Stimulated activated CD8-positive, alpha-beta memory T cell treated with anti-CD3 and anti-CD28 coated beads, Interleukin-4, amount 100 ng/mL, for 1 hour (primary cell): ENCODE data around the gene DUOX2.
"Not testable (repeated sequence)": the region's sequence is repeated elsewhere in the genome, so short reads cannot be mapped to it uniquely, and the experiment has no call there.

Experiments used
- DNase-seq, 2 donors: peaks; one replicate each; pipeline ENCODE4 v3.0.0-alpha.2; 2020; ENCODE audit warnings: low read depth in 2 of 2, low spot score in 1 of 2

DUOX2 gene

DNA sequence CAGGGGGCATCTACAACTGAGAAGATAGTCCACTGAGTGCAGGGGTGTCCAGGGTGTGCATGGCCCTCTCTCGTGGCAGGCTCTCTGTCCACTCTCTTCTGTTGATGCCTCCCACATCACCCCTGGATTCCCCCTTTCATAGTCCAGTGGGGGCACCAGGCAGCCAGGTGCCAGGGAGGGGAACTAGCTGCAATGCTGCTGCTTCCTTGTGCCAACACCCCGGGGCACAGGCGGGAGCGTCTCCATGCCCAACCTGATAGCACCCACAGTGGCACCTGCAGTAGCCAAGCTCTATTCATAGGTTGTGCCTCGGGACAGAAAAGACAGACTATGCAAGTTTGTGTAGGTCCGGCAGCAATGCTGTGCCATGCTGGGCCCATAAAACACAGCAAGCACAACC lies 11.7 kb downstream of the DUOX2 start:
- no peak for DNase-seq

DNA sequence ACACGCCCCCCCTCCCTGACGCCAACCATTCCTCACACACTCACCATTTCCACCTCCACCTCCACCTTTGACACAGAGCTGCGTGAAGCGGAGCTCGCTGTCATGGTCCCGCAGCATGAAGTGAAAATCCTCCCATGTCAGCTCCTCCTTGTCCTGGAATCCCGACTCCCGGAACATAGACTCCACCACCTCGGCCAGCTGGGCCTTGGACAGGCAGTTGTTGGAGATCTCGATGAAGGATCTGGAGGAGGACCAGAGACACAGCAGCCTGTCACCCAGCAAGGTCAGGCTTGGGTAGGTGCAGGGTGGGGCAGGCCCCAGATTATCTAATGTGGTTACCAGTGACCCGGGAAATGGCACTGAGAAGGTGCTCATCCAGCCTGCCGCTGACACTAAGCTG lies 12.2 kb downstream of the DUOX2 start:
- no peak for DNase-seq

DNA sequence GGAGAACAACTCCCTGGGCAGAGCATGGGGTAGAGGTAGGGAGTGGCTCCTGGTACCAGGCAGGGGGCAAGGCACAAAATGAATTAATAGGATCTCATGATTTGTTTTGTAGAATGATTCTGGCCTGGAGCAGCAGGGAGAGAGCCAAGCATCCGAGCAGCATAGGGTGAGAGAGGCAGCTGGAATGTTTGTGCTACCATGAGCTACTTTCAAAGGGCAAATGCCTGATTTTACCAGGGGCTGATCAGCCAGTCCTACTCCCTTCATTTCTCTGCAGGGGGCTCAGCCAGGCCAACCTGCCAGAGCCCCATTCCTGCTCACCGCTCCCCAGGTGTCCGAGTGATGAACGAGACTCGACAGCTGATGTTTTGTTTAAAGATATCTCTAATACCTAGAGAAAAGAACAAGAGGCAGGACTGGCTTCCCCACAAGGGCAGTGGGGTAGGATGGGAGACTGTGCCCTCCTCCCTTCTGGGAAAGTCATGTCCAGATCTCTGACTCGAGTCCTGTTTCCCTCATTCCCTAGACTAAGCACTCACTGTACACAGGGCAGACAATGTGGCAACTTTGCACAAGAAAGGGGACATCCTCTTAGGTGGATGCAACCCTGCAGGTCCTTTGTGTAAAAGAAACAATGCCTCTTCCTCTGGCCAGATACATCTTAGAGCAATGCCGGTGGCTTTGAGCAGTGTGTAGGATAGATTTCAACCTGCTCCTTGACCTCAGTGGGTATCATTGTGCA lies 12.9 kb downstream of the DUOX2 start:
- DNase-seq = no peak

DNA sequence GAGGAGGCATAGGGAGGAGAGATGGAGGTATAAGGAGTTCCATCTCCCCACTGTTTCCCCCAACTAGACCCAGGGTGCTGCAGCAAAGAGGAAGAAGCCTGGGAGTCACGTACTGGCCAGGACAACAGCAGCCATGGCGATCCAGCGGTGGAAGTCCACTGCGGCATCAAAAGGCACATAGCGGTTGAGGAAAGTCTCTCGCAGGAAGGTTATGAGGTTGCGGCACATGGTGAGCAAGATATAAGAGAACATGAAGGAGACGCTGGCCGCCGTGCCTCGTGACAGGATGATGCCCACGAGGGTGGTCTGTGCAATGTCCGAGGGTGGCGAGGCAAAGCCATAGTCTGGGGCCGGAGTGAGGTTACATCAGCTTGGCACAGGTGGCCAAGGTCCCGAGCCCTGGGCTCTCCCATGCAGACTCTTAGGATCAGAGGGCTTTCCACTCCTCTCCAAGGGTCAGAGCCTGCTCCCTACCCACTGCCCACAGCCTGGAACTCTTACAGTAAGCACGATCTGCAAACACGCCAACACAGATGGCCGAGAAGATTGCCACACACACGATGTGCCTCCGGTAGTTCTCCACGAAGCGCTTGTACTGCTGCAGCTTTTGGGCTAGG lies 14.3 kb downstream of the DUOX2 start:
- DNase-seq = no peak

DNA sequence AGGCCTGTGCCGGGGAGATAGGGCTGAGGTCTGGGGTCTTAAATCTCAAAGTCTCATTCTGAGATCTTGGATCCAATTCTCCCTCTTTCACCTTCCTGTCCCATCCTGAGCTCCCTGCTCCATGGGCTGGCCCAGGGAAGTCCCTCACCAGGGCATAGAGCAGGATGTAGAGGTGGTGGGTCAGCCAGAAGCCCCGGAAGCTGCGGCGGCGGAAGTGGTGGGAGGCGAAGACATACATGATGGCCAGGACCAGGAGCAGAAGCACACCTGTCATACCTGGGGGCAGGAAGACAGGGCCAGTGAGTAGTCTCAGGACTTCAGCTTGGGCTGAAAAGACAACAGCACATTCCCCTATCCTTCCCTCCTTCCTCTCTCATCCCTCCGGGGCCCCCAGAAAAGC lies 16.5 kb downstream of the DUOX2 start:
- DNase-seq = no peak

DNA sequence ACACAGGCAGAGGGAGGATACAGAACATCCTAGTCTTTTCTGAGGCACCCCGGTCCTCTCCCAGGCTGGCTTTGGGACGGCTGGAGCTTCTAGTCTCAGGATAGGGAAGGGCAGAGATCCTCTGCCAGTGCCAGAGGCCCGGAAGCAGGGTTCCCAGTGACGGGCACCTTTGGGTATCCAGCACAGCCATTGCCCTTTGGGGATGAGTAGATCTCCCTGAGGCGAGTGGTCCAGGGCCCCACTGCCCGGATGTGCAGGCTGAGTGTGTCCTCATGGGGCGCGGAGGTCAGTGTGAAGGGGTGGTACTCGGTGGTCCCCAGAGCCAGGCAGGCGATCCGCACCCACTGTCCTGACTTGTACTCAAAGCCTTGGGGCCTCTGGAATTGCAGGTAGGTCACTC lies 18.3 kb downstream of the DUOX2 start:
- DNase-seq = no peak

DNA sequence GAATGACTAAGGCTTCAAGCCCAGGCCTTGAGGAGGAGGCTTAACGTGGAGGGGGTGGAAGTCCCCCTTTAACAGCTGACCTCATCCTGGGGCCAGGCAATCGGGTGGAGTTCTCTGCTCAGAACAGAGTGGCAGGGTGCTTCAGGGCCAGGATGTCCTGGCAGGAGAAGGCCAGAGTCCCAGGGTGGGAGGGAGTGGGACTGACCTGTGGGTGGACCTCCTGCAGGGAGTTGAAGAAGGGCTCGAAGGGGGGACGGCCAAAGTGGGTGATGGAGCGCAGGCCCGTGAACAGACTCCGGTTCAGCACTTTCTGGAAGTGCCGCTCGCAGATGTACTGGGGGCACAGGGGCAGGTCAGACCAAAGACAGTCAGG lies 19.6 kb downstream of the DUOX2 start:
- no peak for DNase-seq

DNA sequence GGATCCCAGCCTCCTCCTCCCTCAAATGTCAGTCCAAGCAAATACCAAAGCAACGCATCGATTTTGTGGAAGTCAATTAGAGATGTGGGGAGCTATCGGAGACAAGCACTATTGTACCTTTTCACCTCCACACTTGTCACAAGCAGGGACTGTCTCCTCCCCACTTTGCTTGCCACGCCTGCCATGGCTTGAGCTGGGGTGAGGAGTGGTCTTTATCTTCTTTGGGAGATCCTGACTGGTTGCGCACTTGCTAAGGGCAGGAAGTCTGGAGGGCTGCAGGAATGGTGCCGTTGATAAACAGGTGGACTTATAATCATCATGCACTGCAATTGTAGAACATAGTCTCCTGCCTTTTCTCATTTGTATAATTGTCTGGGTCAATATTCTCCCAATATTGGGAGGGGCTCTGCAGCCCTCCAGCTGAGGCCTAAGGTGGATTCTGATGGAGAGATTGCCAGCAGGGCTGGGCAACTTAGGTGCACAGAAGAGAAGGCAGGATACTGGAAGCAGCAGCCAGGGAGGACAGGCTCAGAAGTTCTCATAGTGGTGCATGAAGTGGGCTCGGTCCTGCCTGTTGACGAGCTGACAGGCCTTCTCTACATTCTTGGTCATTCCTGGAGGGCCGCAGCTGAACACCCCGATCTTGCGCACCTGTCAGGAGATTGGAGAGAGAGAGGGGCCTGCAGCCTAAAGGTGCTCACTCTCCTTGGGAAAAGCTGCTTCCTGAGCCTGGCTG lies 20.2 kb downstream of the DUOX2 start:
- DNase-seq = no peak

DNA sequence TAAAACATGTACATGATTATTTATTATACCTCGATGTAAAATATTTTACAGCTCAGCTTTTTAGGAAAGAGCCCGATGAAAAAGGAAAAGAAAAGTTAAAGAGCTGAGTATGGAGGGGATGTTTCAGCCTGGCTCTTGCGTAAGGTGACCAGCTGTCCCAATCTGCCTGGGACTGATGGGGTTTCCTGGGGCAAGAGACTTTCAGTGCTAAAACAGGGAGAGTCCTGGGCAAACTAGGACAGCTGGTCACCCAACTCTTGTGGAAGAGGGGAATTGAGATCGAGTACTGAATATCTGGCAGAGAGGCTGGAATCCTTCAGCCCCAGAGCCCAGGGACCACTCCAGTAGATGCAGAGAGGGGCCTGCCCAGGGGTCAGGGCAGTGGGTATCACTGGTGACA lies 21.0 kb downstream of the DUOX2 start:
- DNase-seq = no peak

DNA sequence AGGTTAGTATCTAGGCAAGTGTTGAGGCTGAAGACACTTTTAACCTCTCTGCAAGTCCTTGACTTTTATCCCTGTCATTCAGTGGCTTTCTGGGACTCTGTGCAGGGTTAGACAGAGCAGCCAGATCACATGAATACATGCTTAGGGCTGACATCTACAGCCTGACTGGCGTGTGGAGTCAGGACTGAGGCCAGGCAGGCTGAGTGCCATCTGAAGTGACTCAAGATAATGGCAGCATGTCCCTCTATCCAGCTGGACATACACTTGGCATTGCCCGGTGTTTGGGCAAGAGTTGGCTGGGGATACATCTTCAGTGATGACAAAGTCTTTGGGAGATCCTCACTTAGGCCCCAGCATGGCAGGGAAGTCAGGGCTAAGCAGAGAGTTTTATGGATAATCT lies 22.4 kb downstream of the DUOX2 start:
- no peak for DNase-seq

DNA sequence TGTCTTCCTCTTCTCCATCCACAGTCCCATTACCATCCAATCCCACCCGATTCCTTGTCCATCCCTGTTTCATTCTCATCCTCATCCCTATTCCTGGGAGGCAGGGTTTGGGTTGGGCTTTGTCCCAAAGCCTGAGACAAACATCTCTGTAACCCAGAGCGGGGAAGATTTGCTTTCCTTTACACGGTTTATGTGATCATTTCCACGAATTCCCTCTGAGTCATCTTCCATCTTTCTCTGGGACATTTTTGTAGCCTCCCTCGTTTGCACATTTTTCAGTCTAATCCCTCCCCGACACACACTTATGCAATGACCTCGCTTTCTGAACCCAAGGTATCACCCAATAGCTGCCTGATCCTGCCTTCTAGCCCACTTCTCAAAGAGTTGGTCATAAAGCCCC lies 22.8 kb downstream of the DUOX2 start:
- DNase-seq = no peak

DNA sequence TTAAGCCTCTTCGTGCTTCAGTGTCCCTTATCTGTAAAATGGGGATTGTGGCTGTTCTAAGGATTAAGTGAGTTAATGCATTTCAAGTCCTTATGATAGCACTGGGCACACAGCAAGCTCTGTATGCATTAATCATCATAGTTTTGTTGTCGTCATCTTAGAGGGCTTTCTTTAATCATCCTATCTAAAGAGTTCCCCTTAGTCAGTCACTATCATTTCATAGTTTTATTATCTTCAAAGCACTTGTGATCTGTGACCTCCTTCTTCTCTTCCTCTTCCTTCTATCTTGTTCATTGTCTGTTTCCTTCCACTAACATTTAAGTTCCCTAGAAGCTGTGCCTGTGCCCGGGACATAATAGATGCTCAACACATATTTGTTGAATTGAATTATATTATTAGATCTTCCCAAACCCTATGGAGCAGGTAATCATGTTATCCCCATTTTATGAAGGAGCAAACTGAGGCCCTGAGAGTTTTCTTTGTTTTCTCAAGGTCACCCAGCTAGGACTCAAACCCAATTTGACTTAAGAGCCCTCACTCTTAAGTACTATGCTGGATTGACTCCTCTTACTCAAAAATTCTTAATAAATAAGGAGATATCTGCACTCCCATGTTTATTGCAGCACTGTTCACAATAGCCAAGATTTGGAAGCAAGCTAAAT lies 24.1 kb downstream of the DUOX2 start:
- no peak for DNase-seq

DNA sequence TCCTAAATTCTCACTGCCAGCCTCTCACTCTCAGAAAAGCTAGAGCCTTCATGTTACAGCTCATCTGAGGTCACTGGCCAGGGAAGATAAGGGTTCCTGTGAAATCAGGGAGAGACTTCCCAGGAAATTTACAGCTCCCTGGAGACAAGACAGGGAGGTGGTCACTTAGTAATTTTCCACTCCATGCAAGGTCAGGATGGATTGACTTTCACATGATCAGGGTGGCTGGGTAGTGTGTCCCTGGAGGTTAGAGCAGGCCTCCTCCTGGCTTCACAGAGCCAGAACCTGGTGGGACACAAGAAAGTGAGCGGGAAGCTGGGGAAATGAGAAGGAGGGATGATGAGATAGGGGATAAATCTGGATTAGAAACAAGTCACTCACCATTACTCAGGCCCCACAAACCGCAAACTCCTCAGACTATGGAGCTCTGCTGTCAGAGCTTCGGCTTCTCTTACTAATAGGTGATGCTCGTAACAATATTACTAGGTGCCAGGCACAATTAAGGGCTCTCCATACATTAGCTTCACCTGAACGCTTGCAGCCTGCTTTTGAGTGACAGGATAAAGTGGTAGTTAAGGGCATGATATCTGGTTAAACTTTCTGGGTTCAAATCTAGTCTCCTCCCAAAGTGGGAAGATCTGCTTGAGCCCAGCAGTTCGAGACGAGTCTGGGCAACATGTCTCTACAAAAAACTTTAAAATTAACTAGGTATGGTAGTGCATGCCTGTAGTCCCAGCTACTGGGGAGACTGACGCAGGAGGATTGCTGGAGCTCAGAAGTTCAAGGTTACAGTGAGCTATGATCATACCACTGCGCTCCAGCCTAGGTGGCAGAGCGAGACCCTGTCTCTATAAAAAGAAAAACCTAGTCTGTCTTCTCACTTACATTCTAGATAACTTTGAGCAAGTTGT lies 24.9 kb downstream of the DUOX2 start:
- DNase-seq = no peak

DNA sequence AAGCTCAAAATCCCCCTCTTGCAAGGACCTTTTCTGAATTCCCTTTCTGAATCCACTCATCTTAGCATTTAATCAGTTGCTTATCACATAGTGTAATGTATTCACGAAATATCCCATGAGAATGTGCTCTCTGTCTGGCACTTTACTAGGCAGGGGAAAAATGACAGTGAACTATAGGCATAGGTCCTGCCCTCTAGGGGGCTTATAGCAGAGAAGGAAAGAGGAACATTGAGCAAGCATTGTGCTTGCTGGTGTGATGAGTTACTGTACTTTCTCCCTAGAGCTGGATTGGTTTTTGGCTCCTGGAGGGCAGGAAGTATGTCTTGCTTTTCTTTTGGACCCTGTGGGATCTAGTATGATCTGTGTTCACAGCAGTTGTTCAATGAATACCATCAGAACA lies 26.5 kb downstream of the DUOX2 start:
- no peak for DNase-seq

DNA sequence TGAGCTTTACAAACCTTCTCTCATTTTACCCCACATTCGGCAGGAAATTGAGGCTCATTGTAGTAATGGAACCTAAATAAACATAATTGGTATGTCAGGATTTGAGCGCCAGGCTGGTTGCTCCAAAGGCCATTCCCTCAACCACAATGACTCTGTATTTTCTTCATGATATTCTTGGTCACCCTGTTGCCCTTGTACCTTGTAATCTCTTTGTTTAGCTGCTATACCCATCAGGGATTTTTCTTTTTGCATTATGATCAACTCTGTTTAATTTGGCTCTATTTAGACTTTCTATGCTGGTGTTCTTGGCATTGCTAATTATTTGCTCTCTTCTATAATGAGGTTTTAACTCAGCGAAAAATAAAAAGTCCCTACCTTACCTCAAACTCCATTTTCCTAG lies 29.8 kb downstream of the DUOX2 start:
- DNase-seq = no peak

DNA sequence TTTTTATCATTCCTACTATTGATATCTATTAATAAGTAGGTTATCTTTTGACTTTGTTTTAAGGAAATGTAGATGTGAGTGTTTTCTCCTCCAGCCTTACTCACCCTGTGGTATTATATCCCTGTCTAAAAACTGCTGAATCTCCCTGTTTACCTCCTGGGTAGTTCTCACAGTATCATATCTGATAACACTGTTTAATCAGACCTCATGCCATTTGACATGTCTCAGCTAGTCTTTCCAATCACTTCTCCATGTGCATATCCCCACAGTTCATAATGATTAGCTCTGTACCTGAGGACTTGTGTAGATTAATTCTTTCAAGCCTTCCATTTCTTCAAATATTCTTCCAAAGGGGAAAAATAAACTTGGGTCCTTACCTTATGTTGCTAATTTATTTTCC lies 30.7 kb downstream of the DUOX2 start:
- DNase-seq = no peak

DNA sequence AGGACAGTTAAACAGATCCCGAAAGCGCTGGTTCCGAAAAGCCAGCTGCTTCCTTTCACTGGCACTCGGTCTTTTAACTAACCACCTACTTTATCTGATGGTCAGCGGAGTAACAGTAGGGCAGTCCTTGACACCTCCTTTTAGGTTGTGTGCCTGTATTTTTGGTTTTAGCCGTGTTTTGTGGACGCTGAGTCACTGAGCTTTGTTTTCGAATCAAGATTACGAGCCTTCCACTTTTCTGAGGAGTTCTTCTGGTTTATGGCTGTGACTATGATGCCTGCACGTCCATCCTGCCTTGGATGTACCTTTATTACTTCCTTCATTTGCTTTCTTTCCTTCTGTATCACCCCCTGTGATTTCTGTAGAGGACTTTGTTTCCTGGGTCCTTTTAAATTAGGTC lies 31.6 kb downstream of the DUOX2 start:
- not testable (repeated sequence) for DNase-seq

DNA sequence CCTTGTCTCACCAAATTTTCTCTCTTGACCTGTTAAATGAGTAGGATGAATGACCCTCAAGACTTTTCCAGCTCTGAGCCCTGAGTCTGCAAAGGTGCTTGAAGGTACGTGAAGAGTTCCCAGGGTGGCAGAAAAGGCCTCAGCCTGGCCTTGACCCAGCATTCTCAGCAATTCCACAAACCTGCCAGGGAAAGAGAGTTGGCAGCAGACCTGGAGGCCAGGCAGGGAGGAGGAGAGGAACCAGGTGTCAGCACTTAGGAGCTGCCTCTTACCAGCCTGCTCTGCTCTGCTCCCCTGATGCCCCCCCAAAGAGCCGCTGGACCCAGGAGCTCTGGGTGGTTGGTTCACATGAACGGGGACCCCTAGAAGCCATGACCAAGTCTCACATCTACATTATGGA lies 33.4 kb downstream of the DUOX2 start:
- not testable (repeated sequence) for DNase-seq

DNA sequence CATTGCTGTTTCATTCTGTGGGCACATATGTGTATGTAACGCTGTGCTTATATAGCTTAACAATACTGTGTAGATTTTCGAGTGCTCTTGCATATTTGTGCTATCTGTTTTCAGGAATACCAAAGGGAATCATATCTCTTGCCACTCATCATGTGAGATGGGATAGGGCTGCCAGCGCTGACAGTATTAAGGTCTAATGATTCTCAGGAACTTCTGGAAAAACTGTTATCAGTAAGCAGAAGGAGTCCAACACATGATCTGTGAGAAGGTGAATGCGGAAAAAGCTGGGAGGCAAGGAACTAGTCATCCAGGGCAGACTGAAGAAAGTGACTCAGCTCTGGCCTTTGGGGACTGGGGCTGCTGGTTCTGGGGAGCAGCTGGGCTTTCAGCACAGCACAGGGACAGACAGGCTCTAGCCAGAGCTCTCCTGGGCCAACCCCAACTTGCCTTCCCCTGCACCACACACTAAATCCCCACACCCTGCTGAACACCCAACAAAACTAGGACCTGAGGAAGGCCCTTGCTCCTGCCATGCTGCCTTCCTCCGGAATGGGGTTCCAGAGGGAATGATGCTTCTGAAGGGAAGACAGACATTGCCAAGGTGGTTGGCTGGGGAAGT lies 34.2 kb downstream of the DUOX2 start:
- DNase-seq = not testable (repeated sequence)

DNA sequence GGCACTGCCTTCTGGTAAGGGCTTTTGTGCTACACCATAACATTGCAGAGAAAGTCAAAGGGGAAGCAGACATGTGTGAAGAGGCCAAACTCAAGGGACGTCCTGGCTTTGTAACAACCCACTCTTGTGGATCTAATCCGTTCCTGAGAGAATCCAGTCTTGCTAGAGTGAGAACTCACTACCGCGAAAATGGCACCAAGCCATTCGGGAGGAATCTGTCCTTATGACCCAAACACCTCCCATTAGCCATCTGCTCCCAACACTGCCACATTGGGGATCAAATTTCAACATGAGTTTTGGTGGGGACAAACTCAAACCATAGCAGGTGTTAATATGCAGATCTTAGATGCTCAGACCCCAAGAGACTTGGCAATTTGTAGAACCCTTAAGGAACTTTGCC lies 34.8 kb downstream of the DUOX2 start:
- not testable (repeated sequence) for DNase-seq
